ENCODE measurements around the gene ARHGAP6.
"Not testable (repeated sequence)": the region's sequence is repeated elsewhere in the genome, so short reads cannot be mapped to it uniquely, and the experiment has no call there.

Gene ARHGAP6

GRCh38 chrX:11272290-11272689, 393.4 kb downstream of the ARHGAP6 start:
- no peak for DNase-seq

- DNase-seq, result no peak
These were observed 395.7 kb downstream of the ARHGAP6 start for GRCh38 chrX:11269996-11270395.

GRCh38 chrX:11269006-11269405, 396.7 kb downstream of the ARHGAP6 start:
- no peak for DNase-seq

GRCh38 chrX:11267425-11267824, 398.3 kb downstream of the ARHGAP6 start:
- DNase-seq, result no peak

- no peak for DNase-seq
These were observed 399.1 kb downstream of the ARHGAP6 start for GRCh38 chrX:11266573-11267003.

- DNase-seq, result no peak
These were observed 400.4 kb downstream of the ARHGAP6 start for GRCh38 chrX:11265352-11265751.

- DNase-seq, result no peak
These were observed 400.8 kb downstream of the ARHGAP6 start for GRCh38 chrX:11264925-11265324.

GRCh38 chrX:11261260-11261659, 404.5 kb downstream of the ARHGAP6 start:
- no peak for DNase-seq

GRCh38 chrX:11259437-11259836, 406.3 kb downstream of the ARHGAP6 start:
- no peak for DNase-seq

GRCh38 chrX:11257711-11258110, 408.0 kb downstream of the ARHGAP6 start:
- no peak for DNase-seq

GRCh38 chrX:11257290-11257689, 408.4 kb downstream of the ARHGAP6 start:
- DNase-seq, result no peak

- no peak for DNase-seq
These were observed 411.2 kb downstream of the ARHGAP6 start for GRCh38 chrX:11254417-11255109.

GRCh38 chrX:11244636-11245035, 421.1 kb downstream of the ARHGAP6 start:
- no peak for DNase-seq

GRCh38 chrX:11242704-11243103, 423.0 kb downstream of the ARHGAP6 start:
- DNase-seq, result no peak

GRCh38 chrX:11241720-11242119, 424.0 kb downstream of the ARHGAP6 start:
- no peak for DNase-seq

- no peak for DNase-seq
These were observed 426.5 kb downstream of the ARHGAP6 start for GRCh38 chrX:11239230-11239629.

- DNase-seq, result not testable (repeated sequence)
These were observed 430.3 kb downstream of the ARHGAP6 start for GRCh38 chrX:11235377-11235776.

GRCh38 chrX:11215191-11215921, 450.4 kb downstream of the ARHGAP6 start:
- DNase-seq, result no peak

- no peak for DNase-seq
These were observed 451.2 kb downstream of the ARHGAP6 start for GRCh38 chrX:11214346-11215190.

- DNase-seq, result no peak
These were observed 453.0 kb downstream of the ARHGAP6 start for GRCh38 chrX:11212741-11213140.

- no peak for DNase-seq
These were observed 455.3 kb downstream of the ARHGAP6 start for GRCh38 chrX:11210415-11210801.

- DNase-seq, result no peak
These were observed 455.8 kb downstream of the ARHGAP6 start for GRCh38 chrX:11209798-11210414.

GRCh38 chrX:11206716-11207115, 459.0 kb downstream of the ARHGAP6 start:
- no peak for DNase-seq

Measured in activated CD8-positive, alpha-beta memory T cell treated with anti-CD3 and anti-CD28 coated beads for 24 hours (primary cell).